ENCODE data around the gene ADAMTSL1. TPM values are rescaled to one million over a fixed set of nuclear protein-coding genes. Genes with fewer than 3 reads are reported as not detected.

ADAMTSL1 gene
- total and polyA plus RNA-seq, 2 experiments from 2014 or later, result 2.3 to 5.0 TPM

- Mint-ChIP-seq H3K36me3 (ENCODE audit: low read depth) (no peaks in the 10 kb centered on the region), H3K27ac (no peak overlapping the region), H3K27me3 (ENCODE audit: insufficient read depth, low read depth, poor library complexity) (peaks cover 1% of the 10 kb centered on the region), H3K4me3 (no peak overlapping the region), H3K4me1 (peaks cover 10% of the 10 kb centered on the region), H3K9me3 (no peaks in the 10 kb centered on the region)
- Histone ChIP-seq H2AFZ (no peak overlapping the region; the same call in 1 of the 2 replicates), H3K4me1 (ENCODE audit: insufficient read depth) (peaks cover 11% of the 10 kb centered on the region), H3K4me2 (peak overlapping the region; percentile 15; the same call in 1 of the 2 replicates), H4K20me1 (replicated peaks; ENCODE audit: insufficient read depth) (no peaks in the 10 kb centered on the region), H3K36me3 (ENCODE audit: insufficient read depth) (no peaks in the 10 kb centered on the region), H3K27ac (ENCODE audit: low read depth) (no peak overlapping the region), H3K79me2 (replicated peaks; ENCODE audit: insufficient read depth) (no peaks in the 10 kb centered on the region), H3K9me2 (ENCODE audit: insufficient read depth) (no peaks in the 10 kb centered on the region), H3K27me3 (ENCODE audit: insufficient read depth) (no peaks in the 10 kb centered on the region), H3K4me3 (no peak overlapping the region), H3F3A (replicated peaks; ENCODE audit: low read depth) (no peaks in the 10 kb centered on the region)
- TF ChIP-seq REST (IDR thresholded peaks at IDR 0.05; ENCODE audit: unreplicated experiment), result no peak
- no peak for TF ChIP-seq CREB1 (CRISPR knock-in tag; IDR thresholded peaks at IDR 0.05; ENCODE audit: low read depth)
- no peak for TF ChIP-seq NANOG (IDR thresholded peaks at IDR 0.05; ENCODE audit: borderline replicate concordance)
- TF ChIP-seq ZNF331 (CRISPR knock-in tag; IDR thresholded peaks at IDR 0.05; ENCODE audit: low read depth), result no peak
- TF ChIP-seq ETS1 (IDR thresholded peaks at IDR 0.05), result no peak
- TF ChIP-seq JUNB (IDR thresholded peaks at IDR 0.05; ENCODE audit: unreplicated experiment), result no peak
- TF ChIP-seq ZNF114 (CRISPR knock-in tag; IDR thresholded peaks at IDR 0.05), result no peak
- TF ChIP-seq EZH2 (IDR thresholded peaks at IDR 0.05; ENCODE audit: low read depth, unreplicated experiment), result no peak
- TF ChIP-seq STAT1 (IDR thresholded peaks at IDR 0.05; ENCODE audit: unreplicated experiment), result no peak
- TF ChIP-seq ZNF462 (CRISPR knock-in tag; IDR thresholded peaks at IDR 0.05), result no peak
- DNase-seq (ENCODE audit: low spot score) (no peak), ATAC-seq (peak; percentile 83)
Observed at GRCh38 chr9:18805386-18805785, 331.4 kb downstream of the ADAMTSL1 start.
